H9 (cell line): ENCODE measurements around the gene HOXD8. TPM values are rescaled to one million over a fixed set of nuclear protein-coding genes. Genes with fewer than 3 reads are reported as not detected.

Source experiments
- DNase-seq: peaks from one replicate; pipeline ENCODE4 v3.0.0-alpha.2; 2017
- H2AFZ ChIP-seq: one replicate; pipeline ENCODE4 v1.6.1; 2013; ENCODE audit warnings: mild to moderate bottlenecking, low read length, control low read depth, moderate library complexity
- H2AK5ac ChIP-seq: 2 replicates; pipeline ENCODE4 v1.6.1; 2013; ENCODE audit warnings: low read length, control low read depth, mixed read lengths; ENCODE audit not compliant: insufficient read length
- H2BK120ac ChIP-seq: one replicate; pipeline ENCODE4 v1.6.1; 2013; ENCODE audit warnings: low read depth, mild to moderate bottlenecking, low read length, control low read depth, inconsistent platforms; ENCODE audit not compliant: poor library complexity, severe bottlenecking
- H2BK12ac ChIP-seq: 2 replicates; pipeline ENCODE4 v1.6.1; 2013; ENCODE audit warnings: low read length, control low read depth, mixed read lengths, low read depth; ENCODE audit not compliant: insufficient read length
- H2BK15ac ChIP-seq: 2 replicates; pipeline ENCODE4 v1.6.1; 2013; ENCODE audit warnings: low read depth, low read length, control low read depth
- H2BK20ac ChIP-seq: one replicate; pipeline ENCODE4 v1.6.1; 2013; ENCODE audit warnings: low read depth, mild to moderate bottlenecking, low read length, control low read depth, inconsistent platforms; ENCODE audit not compliant: poor library complexity, severe bottlenecking
- H2BK5ac ChIP-seq: 2 replicates; pipeline ENCODE4 v1.6.1; 2013; ENCODE audit warnings: low read length, control low read depth, mixed read lengths; ENCODE audit not compliant: insufficient read length
- H3K14ac ChIP-seq: 2 replicates; pipeline ENCODE4 v1.6.1; 2013; ENCODE audit warnings: low read length, control low read depth; ENCODE audit not compliant: insufficient read depth
- H3K18ac ChIP-seq: 2 replicates; pipeline ENCODE4 v1.6.1; 2013; ENCODE audit warnings: low read depth, mild to moderate bottlenecking, mixed read lengths, low read length, control low read depth; ENCODE audit not compliant: insufficient read length
- H3K23ac ChIP-seq: 2 replicates; pipeline ENCODE4 v1.6.1; 2013; ENCODE audit warnings: low read length, control low read depth, mixed read lengths, low read depth; ENCODE audit not compliant: insufficient read length
- H3K23me2 ChIP-seq: 2 replicates; pipeline ENCODE4 v1.6.1; 2013; ENCODE audit warnings: low read depth, mild to moderate bottlenecking, mixed read lengths, low read length, control low read depth; ENCODE audit not compliant: insufficient read length, poor library complexity, severe bottlenecking
- H3K27ac ChIP-seq: 2 replicates; pipeline ENCODE4 v1.5.1; 2013; ENCODE audit warnings: low read length, control low read depth, mixed read lengths, low read depth; ENCODE audit not compliant: insufficient read length
- H3K27me3 ChIP-seq: 2 replicates; pipeline ENCODE4 v1.6.1; 2013; ENCODE audit warnings: low read length, control low read depth, inconsistent platforms; ENCODE audit not compliant: insufficient read depth
- H3K4ac ChIP-seq: 2 replicates; pipeline ENCODE4 v1.6.1; 2013; ENCODE audit warnings: low read depth, mild to moderate bottlenecking, control low read depth, inconsistent platforms, low read length, moderate library complexity
- H3K4me1 ChIP-seq: 2 replicates; pipeline ENCODE4 v1.6.1; 2013; ENCODE audit warnings: low read length, control low read depth, inconsistent platforms; ENCODE audit not compliant: insufficient read depth
- H3K4me2 ChIP-seq: 2 replicates; pipeline ENCODE4 v1.6.1; 2013; ENCODE audit warnings: low read length, control low read depth, mixed read lengths; ENCODE audit not compliant: insufficient read length, insufficient read depth
- H3K56ac ChIP-seq: 2 replicates; pipeline ENCODE4 v1.6.1; 2013; ENCODE audit warnings: low read depth, mild to moderate bottlenecking, mixed read lengths, low read length, control low read depth; ENCODE audit not compliant: insufficient read length
- H3K79me1 ChIP-seq: 2 replicates; pipeline ENCODE4 v1.6.1; 2013; ENCODE audit warnings: low read depth, mild to moderate bottlenecking, moderate library complexity, low read length, control low read depth, inconsistent platforms; ENCODE audit not compliant: insufficient read depth, poor library complexity, severe bottlenecking
- H3K79me2 ChIP-seq: 2 replicates; pipeline ENCODE4 v1.6.1; 2013; ENCODE audit warnings: low read length, control low read depth, inconsistent platforms; ENCODE audit not compliant: insufficient read depth
- H3K9ac ChIP-seq: 2 replicates; pipeline ENCODE4 v1.6.1; 2013; ENCODE audit warnings: low read length, control low read depth, mixed read lengths; ENCODE audit not compliant: insufficient read length; ENCODE audit errors: extremely low read depth
- H3K9me3 ChIP-seq: one replicate; pipeline ENCODE4 v1.6.1; 2013; ENCODE audit warnings: low read depth, low read length, inconsistent platforms; ENCODE audit not compliant: control insufficient read depth
- H3T11ph ChIP-seq: one replicate; pipeline ENCODE4 v1.6.1; 2013; ENCODE audit warnings: mild to moderate bottlenecking, low read length, control low read depth, inconsistent platforms
- H4K20me1 ChIP-seq: one replicate; pipeline ENCODE4 v1.6.1; 2013; ENCODE audit not compliant: control insufficient read depth, insufficient read length, insufficient read depth
- H4K5ac ChIP-seq: 2 replicates; pipeline ENCODE4 v1.6.1; 2013; ENCODE audit warnings: low read depth, mild to moderate bottlenecking, mixed read lengths, low read length, control low read depth; ENCODE audit not compliant: insufficient read length
- H4K8ac ChIP-seq: replicated peaks from 2 replicates; pipeline ENCODE4 v1.6.1; 2013; ENCODE audit warnings: low read length, control low read depth, mixed read lengths, low read depth; ENCODE audit not compliant: insufficient read length
- H4K91ac ChIP-seq: 2 replicates; pipeline ENCODE4 v1.6.1; 2013; ENCODE audit warnings: low read depth, mild to moderate bottlenecking, moderate library complexity, mixed read lengths, low read length, control low read depth; ENCODE audit not compliant: insufficient read length
- H3K27ac Mint-ChIP-seq, 3 experiments: 2 replicates in 2 of 3; 3 replicates in 1 of 3; pipeline ENCODE4 v1.8.0; 2020 to 2021; ENCODE audit warnings: mixed read lengths in 3 of 3, mild to moderate bottlenecking in 1 of 3, moderate library complexity in 1 of 3
- H3K27me3 Mint-ChIP-seq: 2 replicates; pipeline ENCODE4 v1.8.0; 2021; ENCODE audit warnings: low read depth, mild to moderate bottlenecking, moderate library complexity, mixed read lengths
- H3K36me3 Mint-ChIP-seq, 3 experiments: 2 replicates in 2 of 3; 3 replicates in 1 of 3; pipeline ENCODE4 v1.8.0; 2020 to 2021; ENCODE audit warnings: low read depth in 3 of 3, mixed read lengths in 3 of 3; ENCODE audit not compliant: insufficient read depth in 1 of 3
- H3K4me1 Mint-ChIP-seq, 2 experiments: 2 replicates each; pipeline ENCODE4 v1.8.0; 2020; ENCODE audit warnings: mixed read lengths in 2 of 2
- H3K4me3 Mint-ChIP-seq, 2 experiments: 2 replicates in 1 of 2; 3 replicates in 1 of 2; pipeline ENCODE4 v1.8.0; 2020 to 2021; ENCODE audit warnings: mild to moderate bottlenecking in 2 of 2, mixed read lengths in 2 of 2, moderate library complexity in 1 of 2
- H3K9me3 Mint-ChIP-seq, 2 experiments: 2 replicates in 1 of 2; 3 replicates in 1 of 2; pipeline ENCODE4 v1.8.0; 2020; ENCODE audit warnings: mild to moderate bottlenecking in 2 of 2, mixed read lengths in 2 of 2, moderate library complexity in 1 of 2
- WGBS: extraction: QIAGEN DNeasy Blood & Tissue Kit; methylation state at CpG from one replicate; pipeline ENCODE4 v1.1.7; 2013; ENCODE audit warnings: missing lambda C conversion rate, low lambda C conversion rate, mixed read lengths; ENCODE audit not compliant: insufficient read length; ENCODE audit errors: extremely low coverage; 5-methylcytosine and 5-hydroxymethylcytosine counted together
- total RNA-seq: library from RNA; stranded (reverse); gene quantifications from 2 replicates; pipeline ENCODE4 v1.2.1, GENCODE V29; 2021
- TF ChIP-seq, protein P1 (sequence below): fragments of 200-600 bp; sonication (generic); conservative IDR thresholded peaks from 3 replicates; pipeline ENCODE4 v1.8.0; 2021; ENCODE audit warnings: antibody characterized with exemption, mild to moderate bottlenecking

The HOXD8 gene
- total RNA-seq, 1 experiment from 2014 or later, result not detected

GRCh38 chr2:176151442-176152287, 22.2 kb downstream of the HOXD8 start, which contains the start of gene HOXD4:
HOXD4 (plus strand) TSS chr2:176151550; CDS start chr2:176151634, 84 bp downstream.
- no peaks in the 10 kb centered on the region; the same call in 1 of the 2 replicates for H3K4me1 ChIP-seq
- Mint-ChIP-seq H3K9me3 (peaks cover 5 to 6% of the 10 kb centered on the region in 2 experiments; a peak in 2 of 5 replicates), H3K4me1 (peaks cover 2 to 30% of the 10 kb centered on the region in 2 experiments; a peak in 3 of 4 replicates), H3K36me3 (no peaks in the 10 kb centered on the region; a peak in 1 of 7 replicates), H3K27ac (no peak within 1 kb of the TSS), H3K4me3 (peak within 1 kb of the TSS; percentile 23 to 66; a peak in 1 of 5 replicates), H3K27me3 (peaks cover 100% of the 10 kb centered on the region)
- H3K9ac ChIP-seq, result no peak within 1 kb of the TSS
- no peak within 1 kb of the TSS for H3T11ph ChIP-seq
- no CpG with 5 or more reads among the region's 55 CpGs for WGBS
- no peaks in the 10 kb centered on the region for H3K79me1 ChIP-seq
- no peak within 1 kb of the TSS for H2AK5ac ChIP-seq
- no peak within 1 kb of the TSS for H3K23ac ChIP-seq
- H2BK15ac ChIP-seq, result no peak within 1 kb of the TSS
- no peaks in the 10 kb centered on the region for H3K9me3 ChIP-seq
- no peak within 1 kb of the TSS for H4K8ac ChIP-seq
- no peak within 1 kb of the TSS for H2BK5ac ChIP-seq
- no peaks in the 10 kb centered on the region for H4K20me1 ChIP-seq
- no peak within 1 kb of the TSS for H3K4me2 ChIP-seq
- H3K23me2 ChIP-seq, result no peaks in the 10 kb centered on the region
- H2AFZ ChIP-seq, result no peak within 1 kb of the TSS
- H3K27me3 ChIP-seq, result peaks cover 100% of the 10 kb centered on the region
- no peak for DNase-seq
- H3K56ac ChIP-seq, result no peak within 1 kb of the TSS
- no peak within 1 kb of the TSS for H3K27ac ChIP-seq
- no peak within 1 kb of the TSS for H3K14ac ChIP-seq
- H4K5ac ChIP-seq, result no peak within 1 kb of the TSS
- H3K18ac ChIP-seq, result no peak within 1 kb of the TSS
- H2BK12ac ChIP-seq, result no peak within 1 kb of the TSS
- no peak within 1 kb of the TSS for H2BK120ac ChIP-seq
- no peak within 1 kb of the TSS for H4K91ac ChIP-seq
- no peak within 1 kb of the TSS for H2BK20ac ChIP-seq
- H3K4ac ChIP-seq, result no peak within 1 kb of the TSS
- H3K79me2 ChIP-seq, result no peaks in the 10 kb centered on the region
- TF ChIP-seq, protein P1, sequence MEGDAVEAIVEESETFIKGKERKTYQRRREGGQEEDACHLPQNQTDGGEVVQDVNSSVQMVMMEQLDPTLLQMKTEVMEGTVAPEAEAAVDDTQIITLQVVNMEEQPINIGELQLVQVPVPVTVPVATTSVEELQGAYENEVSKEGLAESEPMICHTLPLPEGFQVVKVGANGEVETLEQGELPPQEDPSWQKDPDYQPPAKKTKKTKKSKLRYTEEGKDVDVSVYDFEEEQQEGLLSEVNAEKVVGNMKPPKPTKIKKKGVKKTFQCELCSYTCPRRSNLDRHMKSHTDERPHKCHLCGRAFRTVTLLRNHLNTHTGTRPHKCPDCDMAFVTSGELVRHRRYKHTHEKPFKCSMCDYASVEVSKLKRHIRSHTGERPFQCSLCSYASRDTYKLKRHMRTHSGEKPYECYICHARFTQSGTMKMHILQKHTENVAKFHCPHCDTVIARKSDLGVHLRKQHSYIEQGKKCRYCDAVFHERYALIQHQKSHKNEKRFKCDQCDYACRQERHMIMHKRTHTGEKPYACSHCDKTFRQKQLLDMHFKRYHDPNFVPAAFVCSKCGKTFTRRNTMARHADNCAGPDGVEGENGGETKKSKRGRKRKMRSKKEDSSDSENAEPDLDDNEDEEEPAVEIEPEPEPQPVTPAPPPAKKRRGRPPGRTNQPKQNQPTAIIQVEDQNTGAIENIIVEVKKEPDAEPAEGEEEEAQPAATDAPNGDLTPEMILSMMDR, result no peak
